ENCODE data around the gene SMIM44. TPM values are rescaled to one million over a fixed set of nuclear protein-coding genes. Genes with fewer than 3 reads are reported as not detected.
A peak's percentile ranks its signal among the peaks of the same experiment; 100 is the strongest.

Gene SMIM44
- total and polyA plus RNA-seq, 9 of the 15 experiments (the other 6 are each of a cell fraction or from before 2014, with no cell fraction given) = not detected

DNA sequence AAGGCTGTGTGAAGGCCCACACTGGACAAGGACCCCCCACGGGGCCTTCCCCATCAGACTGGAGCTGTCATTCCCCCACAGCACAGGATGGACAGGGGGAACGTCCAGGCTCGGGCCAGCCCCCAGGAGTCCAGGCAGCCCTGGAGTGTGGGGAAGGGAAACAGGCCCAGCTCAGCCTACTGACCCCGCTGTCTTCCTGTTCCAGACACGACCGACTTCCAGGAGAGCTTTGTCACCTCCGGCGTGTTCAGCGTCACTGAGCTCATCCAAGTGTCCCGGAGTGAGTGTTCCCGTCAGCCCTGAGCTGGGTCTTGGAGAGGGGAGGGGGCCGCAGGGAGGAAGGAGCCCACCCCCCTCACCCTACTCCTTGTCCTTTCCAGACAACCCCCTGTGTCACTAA lies 49.9 kb downstream of the SMIM44 start:
- in situ Hi-C loops (cut with MboI) (loop anchor here (5.0 kb wide), 1 partner anchor 91 kb away; no protein-coding TSS in a partner anchor), intact Hi-C loops (cut with micrococcal nuclease) (loop anchor here (5.0 kb wide), 1 partner anchor 76 kb away; no protein-coding TSS in a partner anchor)
- ChIA-PET POLR2A (no interaction called here), CTCF (ENCODE audit: low intra/inter-chr PET ratio) (no interaction called here)
- Histone ChIP-seq H3K9ac (ENCODE audit: insufficient read depth in 1 of 2, low read depth in 2 of 2, low read length in 2 of 2) (peak overlapping the region in 1 of 2 experiments; percentile 54; a peak in 1 of 4 replicates), H3K79me2 (ENCODE audit: control insufficient read depth, insufficient read depth, low read length) (peaks cover 30% of the 10 kb centered on the region), H3K4me3 (no peak overlapping the region), H3K4me2 (ENCODE audit: insufficient read depth, low read length) (no peak overlapping the region), H4K20me1 (replicated peaks; ENCODE audit: control insufficient read depth, insufficient read depth, low read length) (peaks cover 20% of the 10 kb centered on the region), H3K9me1 (ENCODE audit: control insufficient read depth, insufficient read depth, low read length) (no peaks in the 10 kb centered on the region), H3K27ac (ENCODE audit: extremely low read depth, low read depth, low read length) (no peak overlapping the region), H3K36me3 (ENCODE audit: control insufficient read depth, insufficient read depth, low read length) (peaks cover 72% of the 10 kb centered on the region), H3K9me3 (replicated peaks; ENCODE audit: control insufficient read depth, insufficient read depth, low read depth, low read length) (no peaks in the 10 kb centered on the region), H3K4me1 (replicated peaks in 1 of 2; ENCODE audit: control insufficient read depth in 2 of 2, insufficient read depth in 2 of 2, low read length in 2 of 2) (peaks cover 4 to 32% of the 10 kb centered on the region in 2 experiments), H3K27me3 (ENCODE audit: control insufficient read depth in 2 of 2, insufficient read depth in 2 of 2, low read length in 2 of 2) (no peaks in the 10 kb centered on the region), H2AFZ (ENCODE audit: low read depth, low read length) (no peak overlapping the region)
- no peak for ATAC-seq
- no TSS peak for BruUV-seq (replicated peaks)
- 88% methylated on average over 10 of the region's 12 CpGs for WGBS (ENCODE audit: insufficient coverage, low coverage, missing lambda C conversion rate)
- no peak for DNase-seq (ENCODE audit: extremely low read depth in 1 of 4, low spot score in 3 of 4)
- FAIRE-seq = no peak
- no peak for TF ChIP-seq FOXJ2 (tag; IDR thresholded peaks at IDR 0.05)
- TF ChIP-seq RAD51 (IDR thresholded peaks at IDR 0.05; ENCODE audit: borderline replicate concordance, low read depth) = no peak
- TF ChIP-seq EGR1 (conservative IDR thresholded peaks at IDR 0.05) = no peak
- no peak for TF ChIP-seq CBX5 (IDR thresholded peaks at IDR 0.05; ENCODE audit: borderline replicate concordance, low read depth)
- TF ChIP-seq, protein P1, sequence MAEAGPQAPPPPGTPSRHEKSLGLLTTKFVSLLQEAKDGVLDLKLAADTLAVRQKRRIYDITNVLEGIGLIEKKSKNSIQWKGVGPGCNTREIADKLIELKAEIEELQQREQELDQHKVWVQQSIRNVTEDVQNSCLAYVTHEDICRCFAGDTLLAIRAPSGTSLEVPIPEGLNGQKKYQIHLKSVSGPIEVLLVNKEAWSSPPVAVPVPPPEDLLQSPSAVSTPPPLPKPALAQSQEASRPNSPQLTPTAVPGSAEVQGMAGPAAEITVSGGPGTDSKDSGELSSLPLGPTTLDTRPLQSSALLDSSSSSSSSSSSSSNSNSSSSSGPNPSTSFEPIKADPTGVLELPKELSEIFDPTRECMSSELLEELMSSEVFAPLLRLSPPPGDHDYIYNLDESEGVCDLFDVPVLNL (CRISPR knock-in tag; IDR thresholded peaks at IDR 0.05; ENCODE audit: low read depth) = no peak
- TF ChIP-seq FOXK2 (conservative IDR thresholded peaks at IDR 0.05 in 1 of 2, IDR thresholded peaks at IDR 0.05 in 1 of 2; ENCODE audit: low read depth in 2 of 2) = no peak
- TF ChIP-seq ZBED1 (IDR thresholded peaks at IDR 0.05) = no peak
- TF ChIP-seq ZNF253 (CRISPR knock-in tag; conservative IDR thresholded peaks at IDR 0.05) = no peak
- TF ChIP-seq, protein P2, sequence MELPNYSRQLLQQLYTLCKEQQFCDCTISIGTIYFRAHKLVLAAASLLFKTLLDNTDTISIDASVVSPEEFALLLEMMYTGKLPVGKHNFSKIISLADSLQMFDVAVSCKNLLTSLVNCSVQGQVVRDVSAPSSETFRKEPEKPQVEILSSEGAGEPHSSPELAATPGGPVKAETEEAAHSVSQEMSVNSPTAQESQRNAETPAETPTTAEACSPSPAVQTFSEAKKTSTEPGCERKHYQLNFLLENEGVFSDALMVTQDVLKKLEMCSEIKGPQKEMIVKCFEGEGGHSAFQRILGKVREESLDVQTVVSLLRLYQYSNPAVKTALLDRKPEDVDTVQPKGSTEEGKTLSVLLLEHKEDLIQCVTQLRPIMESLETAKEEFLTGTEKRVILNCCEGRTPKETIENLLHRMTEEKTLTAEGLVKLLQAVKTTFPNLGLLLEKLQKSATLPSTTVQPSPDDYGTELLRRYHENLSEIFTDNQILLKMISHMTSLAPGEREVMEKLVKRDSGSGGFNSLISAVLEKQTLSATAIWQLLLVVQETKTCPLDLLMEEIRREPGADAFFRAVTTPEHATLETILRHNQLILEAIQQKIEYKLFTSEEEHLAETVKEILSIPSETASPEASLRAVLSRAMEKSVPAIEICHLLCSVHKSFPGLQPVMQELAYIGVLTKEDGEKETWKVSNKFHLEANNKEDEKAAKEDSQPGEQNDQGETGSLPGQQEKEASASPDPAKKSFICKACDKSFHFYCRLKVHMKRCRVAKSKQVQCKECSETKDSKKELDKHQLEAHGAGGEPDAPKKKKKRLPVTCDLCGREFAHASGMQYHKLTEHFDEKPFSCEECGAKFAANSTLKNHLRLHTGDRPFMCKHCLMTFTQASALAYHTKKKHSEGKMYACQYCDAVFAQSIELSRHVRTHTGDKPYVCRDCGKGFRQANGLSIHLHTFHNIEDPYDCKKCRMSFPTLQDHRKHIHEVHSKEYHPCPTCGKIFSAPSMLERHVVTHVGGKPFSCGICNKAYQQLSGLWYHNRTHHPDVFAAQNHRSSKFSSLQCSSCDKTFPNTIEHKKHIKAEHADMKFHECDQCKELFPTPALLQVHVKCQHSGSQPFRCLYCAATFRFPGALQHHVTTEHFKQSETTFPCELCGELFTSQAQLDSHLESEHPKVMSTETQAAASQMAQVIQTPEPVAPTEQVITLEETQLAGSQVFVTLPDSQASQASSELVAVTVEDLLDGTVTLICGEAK (IDR thresholded peaks at IDR 0.05) = no peak
- TF ChIP-seq, protein P2 (CRISPR knock-in tag; IDR thresholded peaks at IDR 0.05) = no peak
- no peak for TF ChIP-seq RBBP5 (IDR thresholded peaks at IDR 0.05; ENCODE audit: borderline replicate concordance, insufficient read depth, low read length, poor library complexity, severe bottlenecking)
- no peak for TF ChIP-seq NRF1 (conservative IDR thresholded peaks at IDR 0.05 in 1 of 2, IDR thresholded peaks at IDR 0.05 in 1 of 2)
- TF ChIP-seq, protein P3, sequence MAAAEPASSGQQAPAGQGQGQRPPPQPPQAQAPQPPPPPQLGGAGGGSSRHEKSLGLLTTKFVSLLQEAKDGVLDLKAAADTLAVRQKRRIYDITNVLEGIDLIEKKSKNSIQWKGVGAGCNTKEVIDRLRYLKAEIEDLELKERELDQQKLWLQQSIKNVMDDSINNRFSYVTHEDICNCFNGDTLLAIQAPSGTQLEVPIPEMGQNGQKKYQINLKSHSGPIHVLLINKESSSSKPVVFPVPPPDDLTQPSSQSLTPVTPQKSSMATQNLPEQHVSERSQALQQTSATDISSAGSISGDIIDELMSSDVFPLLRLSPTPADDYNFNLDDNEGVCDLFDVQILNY (CRISPR knock-in tag; IDR thresholded peaks at IDR 0.05) = no peak

Measured in K562 (cell line).